ENCODE results near the gene SLC9A9.

GRCh38 chr3:143559296-143559695 lies 289.0 kb downstream of the SLC9A9 start:
- TF ChIP-seq CTCF (IDR thresholded peaks at IDR 0.05) = no peak
- no peak for TF ChIP-seq POLR2AphosphoS5 (IDR thresholded peaks at IDR 0.05)

Measured in prostate gland (tissue), 2 donors.